Measurements from ENCODE around the gene ABCC8.

ABCC8 gene

DNA sequence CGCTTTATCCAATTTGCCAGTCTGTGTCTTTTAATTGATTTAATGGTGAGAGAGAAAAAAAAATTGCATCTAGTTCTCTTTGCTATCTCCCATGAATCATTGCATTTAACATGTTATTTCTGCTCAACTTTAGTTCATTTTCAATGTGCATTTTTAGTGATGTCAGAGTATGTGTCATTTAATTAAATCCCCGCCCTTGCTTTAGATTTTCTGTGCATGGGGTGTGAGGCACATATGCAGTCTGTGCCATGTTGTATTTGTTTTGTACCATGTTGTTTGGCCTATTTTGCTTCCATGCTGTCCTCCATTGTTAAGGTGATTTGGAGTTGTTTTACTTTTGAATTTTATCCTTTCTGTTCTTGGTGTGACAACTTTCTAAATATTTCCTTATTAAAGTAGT, 133.4 kb downstream of the ABCC8 start:
- DNase-seq: no peak
